ENCODE data around the gene NDOR1.
"Not testable (repeated sequence)": the region's sequence is repeated elsewhere in the genome, so short reads cannot be mapped to it uniquely, and the experiment has no call there.

The NDOR1 gene

DNA sequence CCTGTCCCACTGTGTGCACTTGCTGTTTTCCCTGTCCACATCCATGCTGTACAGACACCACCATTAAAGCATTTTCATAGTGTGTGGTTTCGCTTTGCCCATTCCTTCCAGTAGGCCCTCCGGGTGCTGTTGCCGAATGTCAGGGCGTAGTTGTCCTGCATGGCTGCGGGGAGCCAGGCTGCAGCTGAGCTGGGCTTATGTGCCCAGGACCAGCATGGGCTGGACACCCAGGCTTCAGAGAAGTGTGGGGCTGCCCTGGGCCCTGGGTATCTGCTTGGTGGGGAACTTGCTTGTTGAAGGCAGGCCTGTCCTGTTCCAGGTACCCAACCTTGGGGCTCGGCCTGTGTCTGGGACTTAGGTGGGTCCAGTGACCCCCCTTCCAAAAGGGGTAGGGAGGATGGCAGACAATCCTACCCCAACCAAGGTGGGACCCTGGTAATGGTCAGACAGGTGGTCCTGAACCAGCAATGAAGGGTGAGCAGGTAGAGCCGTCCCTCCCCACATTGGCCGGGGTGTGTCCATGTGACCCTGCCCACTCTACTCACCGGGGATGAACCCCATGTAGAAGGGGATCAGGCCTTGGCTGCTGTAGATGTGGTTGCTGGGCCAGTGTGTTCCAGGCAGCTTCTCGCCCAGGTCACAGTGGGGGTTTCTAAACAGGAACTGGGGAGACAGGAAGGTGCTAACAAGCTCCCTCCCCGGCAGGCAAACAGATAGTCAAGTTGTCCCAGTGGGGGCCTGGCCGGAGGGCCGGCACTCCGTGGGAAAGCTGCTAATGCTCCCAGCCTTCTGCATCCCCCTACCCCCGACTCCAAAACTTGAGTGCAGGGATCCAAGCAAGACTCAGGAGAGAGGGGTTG is 38.4 kb downstream of the NDOR1 start:
- no peak for DNase-seq (ENCODE audit: low read depth in 3 of 3)

DNA sequence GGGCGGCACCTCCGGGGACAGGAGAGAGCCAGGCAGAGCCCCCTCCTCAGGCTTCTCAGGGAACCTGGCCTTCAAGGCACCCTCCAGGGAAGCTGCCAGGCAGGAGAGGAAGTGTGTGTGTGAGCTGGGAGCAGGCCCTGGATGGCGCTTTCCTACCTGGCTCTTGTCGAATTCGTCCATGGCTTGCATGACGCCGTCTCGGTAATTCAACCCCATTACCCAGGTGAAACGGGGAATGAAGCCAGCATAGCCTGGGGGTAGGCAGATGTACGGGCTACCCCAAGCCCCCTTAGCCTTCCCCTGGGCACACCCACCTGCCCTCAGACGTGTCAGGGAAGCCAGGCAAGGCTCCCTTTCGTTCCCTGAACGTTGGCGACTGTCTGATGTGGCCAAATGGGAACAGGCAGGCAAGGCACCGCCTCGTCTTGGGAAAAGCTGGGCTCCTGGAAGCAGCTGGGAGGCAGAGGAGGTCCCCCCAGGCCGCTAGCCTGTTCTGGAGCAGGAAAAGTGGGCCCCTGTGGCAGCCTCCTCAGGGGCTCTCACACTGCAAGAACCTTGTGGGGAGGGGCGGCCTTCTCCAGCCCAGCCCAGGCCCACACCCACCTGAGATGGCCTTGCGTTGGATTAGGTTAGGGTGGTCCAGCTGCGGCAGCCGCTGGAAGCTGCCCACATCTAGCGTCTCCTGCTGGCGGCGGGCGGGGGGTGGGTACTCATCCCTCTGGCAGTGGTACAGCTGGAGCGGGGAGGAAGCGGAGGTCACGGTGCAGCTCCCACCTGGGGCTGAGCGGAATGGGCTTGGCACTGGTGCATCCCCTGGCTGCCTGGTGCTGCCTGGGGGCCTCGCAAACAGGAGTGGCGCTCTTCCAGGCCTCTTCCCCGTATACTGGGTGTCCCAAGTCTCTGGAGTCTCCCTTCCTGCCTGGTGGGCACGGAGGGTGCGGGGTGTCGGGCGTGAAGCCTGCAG is 39.3 kb downstream of the NDOR1 start:
- no peak for DNase-seq (ENCODE audit: low read depth in 3 of 3)

DNA sequence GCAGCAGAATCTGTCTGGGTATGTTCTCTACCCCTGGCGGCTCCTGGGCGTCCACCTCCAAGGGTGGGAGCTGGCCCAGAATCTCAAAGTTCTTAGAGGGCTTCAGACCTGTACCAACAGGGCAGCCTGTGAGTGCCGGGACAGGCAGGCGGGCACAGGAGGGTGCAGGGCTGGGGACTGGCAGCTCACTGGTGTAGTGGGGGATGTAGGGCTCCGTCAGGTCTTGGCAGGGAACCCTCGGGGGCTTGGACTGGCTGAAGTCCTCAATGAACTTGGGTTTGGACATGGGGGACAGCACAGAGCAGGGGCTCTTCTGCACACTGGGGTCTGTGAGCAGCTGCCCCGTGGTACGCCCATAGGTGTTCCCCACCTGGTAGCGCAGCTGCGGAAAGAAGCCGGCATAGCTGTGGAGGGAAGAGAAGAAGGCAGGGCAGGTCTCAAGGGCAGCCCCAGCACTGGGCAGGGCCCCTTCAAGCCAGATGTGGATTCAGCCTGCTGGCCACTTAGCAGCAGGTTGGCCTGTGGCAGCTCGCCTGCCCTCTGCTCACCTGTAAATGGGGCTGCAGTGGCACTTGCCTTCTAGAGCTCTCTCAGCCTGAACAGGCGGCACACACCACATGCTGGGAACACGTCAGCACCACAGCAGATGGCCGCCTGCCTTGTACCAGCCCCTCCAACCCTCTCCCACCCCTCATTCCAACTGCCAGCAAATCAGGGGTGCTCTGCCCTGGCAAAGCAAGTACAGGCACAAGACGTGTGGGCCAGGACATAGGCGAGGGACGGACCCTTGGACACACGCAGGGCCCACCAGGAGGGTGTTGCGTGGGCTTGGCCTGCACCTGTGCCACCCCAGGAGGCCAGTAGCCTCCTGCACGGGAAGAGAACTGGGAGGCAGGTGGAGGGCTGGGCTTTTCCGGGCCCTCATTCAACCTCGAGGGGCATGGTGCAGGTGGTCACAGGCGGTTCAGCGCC is 40.2 kb downstream of the NDOR1 start:
- DNase-seq (ENCODE audit: low read depth in 3 of 3) = no peak

DNA sequence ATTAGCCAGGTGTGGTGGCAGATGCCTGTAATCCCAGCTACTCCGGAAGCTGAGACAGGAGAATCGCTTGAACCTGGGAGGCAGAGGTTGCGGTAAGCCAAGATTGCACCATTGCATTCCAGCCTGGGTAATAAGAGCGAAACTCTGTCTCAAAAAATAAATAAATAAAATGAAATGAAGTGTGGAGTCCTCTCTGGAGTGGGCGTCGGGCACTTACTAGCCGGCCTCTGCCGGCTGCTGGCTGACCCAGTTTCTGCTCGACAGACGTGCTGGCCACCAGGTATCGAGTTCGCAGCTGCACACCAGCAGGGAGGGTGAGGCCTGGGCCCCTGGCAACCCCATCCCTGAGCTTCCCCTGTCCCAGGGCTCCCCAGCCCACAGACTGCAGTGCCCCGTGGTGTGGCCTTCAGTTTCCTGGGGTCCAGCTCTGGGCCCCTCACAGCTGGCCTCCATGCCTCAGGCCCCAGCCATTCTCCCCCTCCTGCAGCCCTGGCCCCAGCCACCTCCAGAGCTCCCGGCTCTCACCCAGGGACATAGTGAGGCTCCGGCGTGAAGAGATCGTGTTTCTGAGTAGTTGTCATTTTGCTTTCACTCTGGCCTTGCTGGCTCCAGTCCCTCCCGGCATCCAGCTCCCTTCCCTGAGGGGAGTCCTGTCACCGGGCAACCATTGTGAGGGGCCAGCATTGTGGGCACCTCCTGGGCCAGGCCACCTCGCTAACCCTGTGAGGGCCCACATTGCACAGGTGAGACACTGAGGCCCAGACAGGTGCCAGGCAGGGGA is 41.8 kb downstream of the NDOR1 start:
- no peak for DNase-seq (ENCODE audit: low read depth in 3 of 3)

DNA sequence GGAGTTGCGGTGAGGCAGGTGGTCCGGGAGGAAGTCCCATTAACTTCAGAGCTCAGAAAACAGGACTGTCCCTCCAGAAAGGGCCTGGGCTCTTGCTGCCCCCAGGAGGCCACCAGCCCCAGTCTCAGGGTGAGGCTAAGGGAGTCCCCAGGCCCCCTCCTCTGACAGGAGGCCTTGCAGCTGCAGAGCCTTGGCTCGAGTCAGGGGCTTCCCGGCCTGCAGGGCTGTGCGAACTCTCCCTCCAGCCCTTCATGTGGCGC is 42.3 kb downstream of the NDOR1 start:
- DNase-seq (ENCODE audit: low read depth in 3 of 3) = no peak

DNA sequence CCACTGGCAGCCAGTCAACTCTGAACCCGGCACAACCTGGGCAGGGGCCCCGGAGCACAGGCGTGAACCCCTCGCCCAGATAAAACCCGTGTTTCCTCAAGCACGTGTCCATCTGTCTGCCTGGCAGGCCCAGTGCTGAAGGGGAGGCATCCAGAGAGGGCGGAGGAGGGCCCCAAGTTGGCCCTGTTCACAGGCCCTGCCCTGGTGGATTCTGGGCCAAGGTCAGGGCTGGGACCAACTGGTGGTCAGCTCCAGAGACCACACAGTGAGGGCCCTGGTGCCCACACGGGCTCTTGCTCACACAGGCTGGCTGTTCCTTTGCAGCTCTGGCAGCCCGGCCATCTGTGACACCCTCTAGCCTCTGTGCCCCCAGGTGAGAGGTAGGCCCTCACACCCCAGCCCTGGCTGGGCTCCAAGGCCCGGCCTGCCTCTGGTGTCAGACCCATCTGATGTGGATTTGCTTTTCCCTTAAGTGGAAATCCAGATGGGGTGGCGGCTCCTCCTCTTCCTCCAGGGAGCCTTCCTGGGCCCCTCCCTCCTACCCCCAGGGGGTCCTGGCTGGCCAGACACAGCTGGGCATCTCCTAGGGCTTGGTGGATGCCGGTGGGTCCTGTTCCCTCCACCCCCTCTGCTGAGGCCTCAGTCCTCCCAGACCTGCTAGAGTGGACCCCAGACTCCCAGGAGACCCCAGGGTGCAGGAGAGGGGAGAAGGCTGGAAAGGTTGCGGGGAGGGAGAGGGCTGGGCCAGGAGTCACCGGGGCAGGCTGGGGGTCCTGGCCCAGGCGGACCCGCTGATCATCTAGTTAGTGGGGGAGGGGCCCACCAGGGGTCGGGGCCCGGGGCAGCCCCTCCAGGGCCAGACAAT is 45.1 kb downstream of the NDOR1 start:
- DNase-seq (ENCODE audit: low read depth in 3 of 3) = no peak

DNA sequence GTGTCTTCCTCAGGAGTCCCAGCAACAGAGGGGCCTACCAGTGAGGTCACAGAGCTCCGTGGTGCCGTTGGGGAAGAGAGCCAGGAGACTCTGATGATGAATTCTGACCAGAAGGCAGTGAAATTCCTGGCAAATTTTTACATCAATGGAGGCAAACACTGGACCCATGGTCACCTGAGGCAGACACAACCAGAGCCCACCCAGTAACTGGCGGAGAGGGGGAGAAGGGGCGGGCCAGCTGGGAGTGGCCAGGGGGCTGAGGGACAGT is 45.6 kb downstream of the NDOR1 start, which contains the start of gene STPG3:
Gene STPG3, plus strand, starts transcription at position 93 of the 268 bp plus-strand sequence. Its CDS starts 1 bp downstream, at position 94.
- DNase-seq (ENCODE audit: low read depth in 3 of 3) = no peak

DNA sequence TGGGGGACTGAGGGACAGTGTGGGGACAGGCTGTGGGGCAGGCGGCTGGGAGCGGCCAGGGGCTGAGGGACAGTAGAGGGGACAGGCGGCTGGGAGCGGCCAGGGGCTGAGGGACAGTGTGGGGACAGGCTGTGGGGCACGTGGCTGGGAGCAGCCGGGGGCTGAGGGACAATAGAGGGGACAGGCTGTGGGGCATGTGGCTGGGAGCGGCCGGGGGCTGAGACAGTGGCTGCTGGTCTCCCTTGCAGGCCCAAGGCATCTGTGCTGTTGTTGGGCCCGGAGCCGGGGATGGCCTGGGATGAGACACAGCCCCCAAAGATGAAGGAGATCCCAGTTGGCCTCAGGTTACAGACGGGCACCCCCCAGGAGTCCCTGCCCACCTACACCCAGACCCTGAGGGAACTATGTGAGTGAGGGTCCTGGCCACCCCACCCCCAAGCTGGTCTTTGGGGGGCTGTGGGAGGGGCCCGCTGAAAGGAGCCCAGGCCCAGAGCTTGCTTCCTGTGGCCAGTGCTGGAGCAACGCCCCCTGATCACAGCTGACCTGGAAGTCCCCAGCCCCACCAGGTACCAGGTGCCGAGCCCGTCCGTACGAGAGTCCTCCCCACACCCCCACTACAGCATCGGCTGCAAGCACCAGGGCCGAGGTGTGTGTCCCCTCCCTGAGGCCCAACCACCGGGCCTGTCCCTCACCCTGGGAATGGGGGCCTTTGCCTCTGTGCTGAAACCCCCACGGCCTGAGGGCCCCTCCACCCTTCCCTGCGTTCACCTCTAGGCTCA is 46.2 kb downstream of the NDOR1 start:
- no peak for DNase-seq (ENCODE audit: low read depth in 3 of 3)

DNA sequence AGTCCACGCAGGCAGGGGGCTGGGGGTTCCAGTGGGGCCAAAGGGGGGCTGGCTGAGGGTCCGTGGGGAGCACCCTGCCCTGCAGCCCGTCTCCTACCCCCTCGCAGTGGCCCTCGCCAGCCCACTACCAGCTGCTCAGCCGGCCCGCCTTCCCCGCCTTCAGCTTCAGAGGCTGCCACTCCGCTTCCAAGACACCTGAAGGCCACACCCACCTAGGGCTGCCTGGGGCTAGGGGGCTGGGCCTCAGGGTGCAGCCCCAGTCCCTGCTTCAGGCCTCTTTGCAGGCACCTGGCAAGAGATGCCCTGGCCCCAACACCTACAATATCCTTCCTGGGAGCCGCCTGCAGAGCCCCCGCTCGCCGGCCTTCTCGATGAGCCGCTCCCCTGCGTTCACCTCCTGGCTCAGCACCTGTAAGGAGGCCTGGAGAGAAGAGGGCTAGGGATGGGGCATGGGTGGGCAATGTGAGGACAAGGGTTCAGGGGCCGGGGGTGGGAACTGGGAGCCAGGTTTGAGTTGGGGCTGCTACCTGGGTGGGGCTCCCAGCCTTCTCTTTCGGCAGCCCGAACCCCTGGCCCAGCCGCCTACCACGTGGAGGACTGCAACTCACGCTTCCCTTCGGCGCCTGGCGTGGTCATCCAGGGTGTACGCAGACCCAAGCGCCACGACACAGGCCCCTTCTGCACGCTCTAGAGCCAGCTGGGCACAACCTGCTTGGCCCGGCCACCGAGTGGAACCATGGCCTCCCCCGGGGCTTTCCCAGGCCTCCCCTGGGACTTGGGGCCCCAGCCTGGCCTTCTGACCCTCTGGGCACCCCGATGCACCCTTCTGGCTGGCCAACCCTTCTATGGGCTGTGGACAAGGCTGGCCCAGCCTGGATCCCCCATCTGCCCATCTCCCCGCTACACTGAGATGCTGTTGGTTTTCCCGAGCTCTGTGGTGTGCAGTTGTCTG is 47.3 kb downstream of the NDOR1 start:
- DNase-seq (ENCODE audit: low read depth in 3 of 3) = no peak

DNA sequence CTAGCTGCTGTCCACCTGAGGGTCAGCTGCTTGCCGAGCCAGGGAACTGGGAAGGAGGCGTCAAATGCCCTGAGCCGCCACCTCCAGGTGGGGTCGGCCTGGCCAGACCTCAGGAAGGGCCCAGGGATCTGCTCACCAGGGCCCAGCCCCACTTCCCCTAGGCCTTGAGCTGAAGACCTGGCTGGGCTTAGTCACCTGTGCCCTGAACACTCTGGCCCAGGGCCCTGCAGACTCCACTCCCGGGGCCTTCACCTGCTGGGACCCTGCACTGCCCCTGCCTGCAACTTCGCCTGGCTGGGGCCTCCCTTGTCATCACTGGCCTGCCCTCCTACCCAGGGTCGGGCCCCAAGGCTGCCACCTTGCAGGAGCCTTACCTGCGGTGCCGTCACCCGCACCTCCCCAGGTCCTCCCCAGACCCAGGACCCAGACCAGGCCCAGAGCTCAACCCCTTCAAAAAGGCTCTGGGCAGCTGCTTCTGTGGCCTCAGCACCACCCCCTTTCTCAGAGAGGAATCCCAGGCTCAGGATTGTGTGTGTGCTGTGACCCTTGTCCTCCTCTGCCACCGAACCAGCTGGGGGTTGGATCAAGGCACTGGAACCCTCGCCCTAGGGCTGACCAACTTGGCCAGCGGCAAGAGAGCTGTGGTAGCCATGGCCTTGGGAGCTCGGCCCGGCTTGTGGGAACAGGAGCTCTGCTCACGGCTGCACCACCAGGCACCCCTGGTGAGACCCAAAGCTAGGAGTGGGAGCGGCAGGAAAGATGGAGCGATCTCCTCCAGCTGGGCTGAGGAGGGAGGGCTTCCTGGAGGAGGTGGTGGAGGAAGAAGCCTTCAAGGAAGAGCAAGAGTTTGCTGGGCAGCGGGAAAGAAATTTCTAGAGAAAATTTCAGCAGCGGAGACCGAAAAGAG is 48.5 kb downstream of the NDOR1 start:
- DNase-seq (ENCODE audit: low read depth in 3 of 3) = no peak

DNA sequence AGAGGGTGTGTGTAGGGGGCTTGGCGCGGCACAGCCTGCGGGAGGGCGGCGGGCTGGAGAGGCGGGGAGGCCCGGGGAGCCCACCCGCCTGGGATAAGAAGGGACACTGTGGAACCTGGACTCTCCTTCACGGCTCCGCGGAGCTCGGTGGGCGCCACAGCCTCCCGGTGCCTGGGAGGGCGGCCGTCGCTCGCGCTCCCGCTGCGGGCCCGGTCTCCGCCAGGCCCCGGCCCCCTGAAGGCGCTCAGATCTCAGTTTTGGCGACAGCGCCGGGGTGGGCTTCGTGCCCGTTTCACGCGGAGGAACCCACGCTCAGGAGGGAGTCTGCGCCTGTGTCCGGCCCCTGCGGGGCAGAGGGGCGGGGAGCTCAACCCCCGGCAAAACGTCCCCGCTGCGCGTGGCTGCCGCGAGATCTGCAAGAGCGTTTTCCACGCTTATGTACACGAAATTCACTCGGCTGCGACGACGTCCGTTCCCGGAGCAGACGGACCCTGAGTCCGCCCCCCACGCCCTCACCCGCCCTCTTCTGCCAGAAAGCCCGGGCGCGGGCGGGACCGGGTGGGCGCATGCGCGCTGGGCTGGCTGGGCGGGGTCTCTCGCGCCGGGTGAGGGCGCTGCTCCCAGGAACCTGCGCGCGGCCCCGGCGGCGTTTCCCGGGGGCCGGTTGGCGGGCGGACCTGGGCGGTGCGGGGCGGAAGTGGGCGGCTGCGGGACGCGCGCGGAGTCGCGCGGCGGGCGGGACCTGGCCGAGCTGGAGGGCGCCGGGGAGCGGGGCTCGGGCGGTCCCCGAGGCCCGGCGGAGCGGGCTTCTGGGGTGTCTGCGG is 49.3 kb downstream of the NDOR1 start, which contains the start of gene NELFB:
Gene NELFB, plus strand, starts transcription at position 704 of the 824 bp plus-strand sequence.
- peak; percentile 86 to 96 (median 96) for DNase-seq (ENCODE audit: low read depth in 3 of 3)

DNA sequence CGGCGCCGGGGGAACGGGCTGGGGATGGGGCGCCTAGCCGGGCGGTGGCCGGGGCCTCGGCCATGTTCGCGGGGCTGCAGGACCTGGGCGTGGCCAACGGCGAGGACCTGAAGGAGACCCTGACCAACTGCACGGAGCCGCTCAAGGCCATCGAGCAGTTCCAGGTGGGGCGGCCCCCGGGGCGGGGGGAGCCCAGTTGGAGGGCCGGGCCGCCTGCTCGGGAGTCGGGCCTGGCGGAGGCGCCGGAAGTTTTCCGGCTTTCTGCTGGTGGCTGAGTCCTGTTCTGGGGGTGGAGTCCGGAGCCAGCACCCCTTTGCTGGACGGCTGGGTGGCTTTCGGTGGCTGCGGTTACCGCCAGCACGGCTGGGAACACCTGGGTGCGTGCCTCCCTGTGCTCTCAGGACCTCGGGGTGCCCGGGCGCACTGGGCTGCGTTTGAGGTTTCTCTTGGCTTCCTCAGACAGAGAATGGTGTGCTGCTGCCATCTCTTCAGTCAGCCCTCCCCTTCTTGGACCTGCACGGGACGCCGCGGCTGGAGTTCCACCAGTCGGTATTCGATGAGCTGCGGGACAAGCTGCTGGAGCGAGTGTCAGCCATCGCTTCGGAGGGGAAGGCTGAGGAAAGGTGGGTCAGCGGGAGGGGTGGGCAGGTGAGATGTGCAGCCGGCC is 50.1 kb downstream of the NDOR1 start:
- DNase-seq (ENCODE audit: low read depth in 3 of 3) = no peak

DNA sequence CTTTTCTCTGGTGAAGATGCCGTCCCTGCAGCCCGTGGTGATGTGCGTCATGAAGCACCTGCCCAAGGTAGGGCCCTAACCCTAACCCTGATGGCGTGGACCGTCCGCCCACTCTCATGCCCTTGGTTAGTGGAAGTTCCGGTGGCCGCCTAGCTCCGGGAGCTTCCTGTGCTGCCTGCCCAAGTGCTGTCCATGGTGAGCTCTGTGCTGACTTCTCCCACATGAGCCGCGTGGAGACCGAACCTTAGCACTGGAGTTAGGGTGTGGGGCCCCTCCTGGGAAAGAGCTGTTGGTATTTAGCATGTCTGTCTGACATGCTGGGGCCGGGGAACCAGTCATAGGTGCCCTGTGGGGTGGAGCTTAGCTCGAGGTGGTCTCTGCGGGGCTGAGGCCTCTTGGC is 50.9 kb downstream of the NDOR1 start:
- DNase-seq (ENCODE audit: low read depth in 3 of 3) = no peak

DNA sequence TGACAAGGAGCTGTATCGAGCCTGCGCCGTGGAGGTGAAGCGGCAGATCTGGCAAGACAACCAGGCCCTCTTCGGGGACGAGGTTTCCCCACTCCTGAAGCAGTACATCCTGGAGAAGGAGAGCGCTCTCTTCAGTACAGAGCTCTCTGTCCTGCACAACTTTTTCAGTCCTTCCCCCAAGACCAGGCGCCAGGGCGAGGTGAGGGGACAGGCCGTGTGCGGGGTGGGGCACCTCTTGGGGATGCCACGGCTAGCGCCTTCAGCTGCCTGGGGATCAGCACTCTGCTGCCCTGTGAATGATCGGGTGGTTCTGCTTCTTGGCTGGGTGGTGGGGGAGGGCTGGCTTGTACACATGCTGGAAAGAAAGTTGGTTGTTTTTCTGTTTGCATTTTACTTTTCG is 51.4 kb downstream of the NDOR1 start:
- no peak for DNase-seq (ENCODE audit: low read depth in 3 of 3)

DNA sequence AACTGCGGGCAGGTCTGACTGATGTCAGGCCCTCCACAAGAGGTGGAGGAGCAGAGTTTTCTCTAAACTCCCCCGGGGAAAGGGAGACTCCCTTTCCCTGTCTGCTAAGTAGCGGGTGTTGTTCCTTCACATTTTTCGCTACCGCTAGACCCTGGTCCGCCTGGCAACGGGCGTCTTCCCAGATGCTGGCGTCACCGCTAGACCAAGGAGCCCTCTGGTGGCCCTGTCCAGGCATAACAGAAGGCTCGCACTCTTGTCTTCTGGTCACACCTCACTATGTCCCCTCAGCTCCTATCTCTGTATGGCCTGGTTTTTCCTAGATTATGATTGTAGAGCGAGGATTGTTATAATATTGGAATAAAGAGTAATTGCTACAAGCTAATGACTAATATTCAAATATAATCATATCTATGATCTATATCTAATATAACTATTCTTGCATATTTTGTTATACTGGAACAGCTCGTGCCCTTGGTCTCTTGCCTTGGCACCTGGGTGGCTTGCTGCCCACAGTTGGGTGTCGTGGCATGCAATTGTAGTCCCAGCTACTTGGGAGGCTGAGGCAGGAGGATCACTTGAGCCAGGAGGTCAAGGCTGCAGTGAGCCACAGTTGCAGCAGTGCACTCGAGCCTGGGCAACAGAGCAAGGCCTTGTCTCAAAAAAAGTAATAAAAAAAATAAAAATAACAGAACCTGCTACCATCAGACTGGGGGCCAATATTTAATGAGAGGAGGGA is 56.8 kb downstream of the NDOR1 start:
- not testable (repeated sequence) for DNase-seq (ENCODE audit: low read depth in 3 of 3)
